Body of pancreas (tissue), 4 donors: Measurements from ENCODE around the gene SLC3A2.
"Not testable (repeated sequence)": the region's sequence is repeated elsewhere in the genome, so short reads cannot be mapped to it uniquely, and the experiment has no call there.

Experiments
- CTCF ChIP-seq, 7 experiments: fragments of 450-650 bp in 4 of 7; fragments of 200-600 bp in 3 of 7; sonication (generic) in 3 of 7; IDR thresholded peaks; one replicate each; pipeline ENCODE4 v1.5.1; 2016 to 2019; ENCODE audit warnings: antibody characterized with exemption in 7 of 7
- POLR2A ChIP-seq, 3 donors: fragments of 450-650 bp; IDR thresholded peaks; one replicate each; pipeline ENCODE4 v1.6.1; 2016; ENCODE audit warnings: antibody characterized with exemption in 3 of 3, mild to moderate bottlenecking in 2 of 3

- TF ChIP-seq CTCF, POLR2A (IDR thresholded peaks at IDR 0.05): not testable (repeated sequence)
Measured at GRCh38 chr11:62861564-62862192, 19.0 kb upstream of the SLC3A2 start.
